CD14-positive monocyte (primary cell): ENCODE measurements around the gene KNDC1. TPM values are rescaled to one million over a fixed set of nuclear protein-coding genes. Genes with fewer than 3 reads are reported as not detected.
A peak's percentile ranks its signal among the peaks of the same experiment; 100 is the strongest.

Experiments
- DNase-seq, 3 donors: peaks; one replicate each; pipeline ENCODE4 v3.0.0-alpha.2; 2011 to 2022
- H2AFZ ChIP-seq: 2 replicates; pipeline ENCODE4 v1.6.0; 2012; ENCODE audit warnings: mild to moderate bottlenecking, low read depth, low read length, inconsistent platforms; ENCODE audit not compliant: insufficient read depth, poor library complexity, severe bottlenecking
- H3K27ac ChIP-seq, 2 donors: 1 replicate in 1 of 2; 2 replicates in 1 of 2; pipeline ENCODE4 v1.5.1; 2012 to 2013; ENCODE audit warnings: low read length in 2 of 2, control low read depth in 1 of 2, inconsistent platforms in 1 of 2, low read depth in 1 of 2, mild to moderate bottlenecking in 1 of 2
- H3K27me3 ChIP-seq, 2 donors: one replicate each; pipeline versions ENCODE4 v1.6.0 to v1.6.1; 2011 to 2013; ENCODE audit warnings: low read length in 2 of 2; ENCODE audit not compliant: control insufficient read depth in 2 of 2, insufficient read depth in 2 of 2
- H3K36me3 ChIP-seq, 2 donors: replicated peaks in 1 of 2; 1 replicate in 1 of 2; 2 replicates in 1 of 2; pipeline versions ENCODE4 v1.5.1 to v1.6.1; 2012 to 2013; ENCODE audit warnings: low read length in 2 of 2, control low read depth in 1 of 2, inconsistent platforms in 1 of 2, mild to moderate bottlenecking in 1 of 2; ENCODE audit not compliant: insufficient read depth in 2 of 2, control insufficient read depth in 1 of 2
- H3K4me1 ChIP-seq, 2 donors: 1 replicate in 1 of 2; 2 replicates in 1 of 2; pipeline versions ENCODE4 v1.5.1 to v1.6.1; 2012 to 2013; ENCODE audit warnings: low read length in 2 of 2, control low read depth in 1 of 2, inconsistent platforms in 1 of 2, mild to moderate bottlenecking in 1 of 2, moderate library complexity in 1 of 2; ENCODE audit not compliant: insufficient read depth in 2 of 2, control insufficient read depth in 1 of 2
- H3K4me2 ChIP-seq: replicated peaks from 2 replicates; pipeline ENCODE3; 2012; ENCODE audit warnings: low read length, moderate library complexity, mild to moderate bottlenecking; ENCODE audit not compliant: poor library complexity, severe bottlenecking; ENCODE audit errors: extremely low read depth
- H3K4me3 ChIP-seq, 3 experiments: fragments of 200-600 bp in 1 of 3; sonication (generic) in 1 of 3; replicated peaks in 1 of 3; 1 replicate in 2 of 3; 2 replicates in 1 of 3; pipeline ENCODE4 v1.5.1; 2011 to 2013; ENCODE audit warnings: low read length in 3 of 3, mild to moderate bottlenecking in 3 of 3, control low read depth in 2 of 3, low read depth in 2 of 3, inconsistent platforms in 1 of 3, moderate library complexity in 1 of 3
- H3K79me2 ChIP-seq: 2 replicates; pipeline ENCODE4 v1.6.0; 2012; ENCODE audit warnings: mild to moderate bottlenecking, control low read depth, inconsistent platforms, low read length, moderate library complexity; ENCODE audit not compliant: insufficient read depth
- H3K9ac ChIP-seq: 2 replicates; pipeline ENCODE4 v1.6.0; 2017; ENCODE audit warnings: low read length, mild to moderate bottlenecking; ENCODE audit not compliant: insufficient read depth, poor library complexity, severe bottlenecking
- H3K9me3 ChIP-seq, 2 donors: replicated peaks in 1 of 2; 1 replicate in 1 of 2; 2 replicates in 1 of 2; pipeline versions ENCODE4 v1.5.1 to v1.6.1; 2012 to 2013; ENCODE audit warnings: low read length in 2 of 2, control low read depth in 1 of 2; ENCODE audit not compliant: control insufficient read depth in 1 of 2, insufficient read depth in 1 of 2
- H4K20me1 ChIP-seq: 2 replicates; pipeline ENCODE4 v1.6.0; 2012; ENCODE audit warnings: mild to moderate bottlenecking, low read length, control low read depth, moderate library complexity; ENCODE audit not compliant: insufficient read depth
- H3K27ac Mint-ChIP-seq, 7 donors: one replicate each; pipeline ENCODE4 v1.8.0; 2020; ENCODE audit warnings: mild to moderate bottlenecking in 7 of 7, mixed read lengths in 7 of 7, moderate library complexity in 6 of 7, inconsistent platforms in 2 of 7
- H3K27me3 Mint-ChIP-seq, 3 donors: one replicate each; pipeline ENCODE4 v1.8.0; 2021 to 2022; ENCODE audit warnings: low read depth in 3 of 3, mild to moderate bottlenecking in 3 of 3, mixed read lengths in 3 of 3, moderate library complexity in 3 of 3, inconsistent platforms in 1 of 3
- H3K36me3 Mint-ChIP-seq, 2 donors: one replicate each; pipeline ENCODE4 v1.8.0; 2020; ENCODE audit warnings: mixed read lengths in 2 of 2, inconsistent platforms in 1 of 2, mild to moderate bottlenecking in 1 of 2
- H3K4me1 Mint-ChIP-seq: one replicate; pipeline ENCODE4 v1.8.0; 2020; ENCODE audit warnings: mild to moderate bottlenecking, mixed read lengths
- H3K4me3 Mint-ChIP-seq, 2 donors: one replicate each; pipeline ENCODE4 v1.8.0; 2020; ENCODE audit warnings: mild to moderate bottlenecking in 2 of 2, mixed read lengths in 2 of 2, moderate library complexity in 1 of 2
- H3K9me3 Mint-ChIP-seq, 7 donors: one replicate each; pipeline ENCODE4 v1.8.0; 2020 to 2022; ENCODE audit warnings: mixed read lengths in 7 of 7, mild to moderate bottlenecking in 6 of 7, moderate library complexity in 6 of 7, inconsistent platforms in 2 of 7
- WGBS: methylation state at CpG from one replicate; pipeline ENCODE4 v1.1.5; 2013; ENCODE audit warnings: missing lambda C conversion rate; ENCODE audit not compliant: insufficient coverage; 5-methylcytosine and 5-hydroxymethylcytosine counted together
- intact Hi-C, 2 donors: fragments of 100-400 bp; cut with micrococcal nuclease; formaldehyde crosslinking; loops; one replicate each; pipeline versions ENCODE4 v1.15.0 to v1.15.1; 2023
- polyA plus RNA-seq, 3 donors: library from polyadenylated mRNA; depleted of rRNA in 1 of 3; unstranded in 2 of 3; stranded (reverse) in 1 of 3; fragments of 300-500 nt in 2 of 3; fragments of >200 nt in 1 of 3; fragmentation: Illumina TruSeq in 2 of 3; gene quantifications; 1 replicate in 2 of 3; 2 replicates in 1 of 3; pipeline ENCODE4 v1.2.3, GENCODE V29; 2012 to 2021
- TF ChIP-seq, protein P1 (sequence below): fragments of 200-600 bp; IDR thresholded peaks from one replicate; pipeline ENCODE4 v1.8.0; 2022; ENCODE audit warnings: antibody characterized with exemption, mild to moderate bottlenecking

KNDC1 gene
- polyA plus RNA-seq, 3 donors = 0.22 to 0.80 TPM; not detected in 1

GRCh38 chr10:133236401-133237240 is 76.6 kb downstream of the KNDC1 start:
- TF ChIP-seq, protein P1, sequence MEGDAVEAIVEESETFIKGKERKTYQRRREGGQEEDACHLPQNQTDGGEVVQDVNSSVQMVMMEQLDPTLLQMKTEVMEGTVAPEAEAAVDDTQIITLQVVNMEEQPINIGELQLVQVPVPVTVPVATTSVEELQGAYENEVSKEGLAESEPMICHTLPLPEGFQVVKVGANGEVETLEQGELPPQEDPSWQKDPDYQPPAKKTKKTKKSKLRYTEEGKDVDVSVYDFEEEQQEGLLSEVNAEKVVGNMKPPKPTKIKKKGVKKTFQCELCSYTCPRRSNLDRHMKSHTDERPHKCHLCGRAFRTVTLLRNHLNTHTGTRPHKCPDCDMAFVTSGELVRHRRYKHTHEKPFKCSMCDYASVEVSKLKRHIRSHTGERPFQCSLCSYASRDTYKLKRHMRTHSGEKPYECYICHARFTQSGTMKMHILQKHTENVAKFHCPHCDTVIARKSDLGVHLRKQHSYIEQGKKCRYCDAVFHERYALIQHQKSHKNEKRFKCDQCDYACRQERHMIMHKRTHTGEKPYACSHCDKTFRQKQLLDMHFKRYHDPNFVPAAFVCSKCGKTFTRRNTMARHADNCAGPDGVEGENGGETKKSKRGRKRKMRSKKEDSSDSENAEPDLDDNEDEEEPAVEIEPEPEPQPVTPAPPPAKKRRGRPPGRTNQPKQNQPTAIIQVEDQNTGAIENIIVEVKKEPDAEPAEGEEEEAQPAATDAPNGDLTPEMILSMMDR = no peak
- Histone ChIP-seq H3K27me3 (peaks cover 3 to 56% of the 10 kb centered on the region in 2 donors), H3K79me2 (no peaks in the 10 kb centered on the region), H3K4me1 (peaks cover 58 to 66% of the 10 kb centered on the region in 2 donors), H3K4me2 (peak overlapping the region; percentile 74), H2AFZ (peak overlapping the region; percentile 74), H3K4me3 (peak overlapping the region; percentile 40 to 76 (median 55)), H3K36me3 (no peaks in the 10 kb centered on the region), H4K20me1 (peaks cover 1% of the 10 kb centered on the region), H3K9me3 (peaks cover 0 to 3% of the 10 kb centered on the region in 2 donors), H3K9ac (peak overlapping the region; percentile 87), H3K27ac (peak overlapping the region; percentile 89 to 92)
- peak overlapping the region in 6 of 7 donors; percentile 88 to 97 (median 95) for H3K27ac Mint-ChIP-seq
- peaks cover 38 to 78% (median 58%) of the 10 kb centered on the region in 3 donors for H3K27me3 Mint-ChIP-seq
- 1% methylated on average over 100 of the region's 103 CpGs for WGBS
- peaks cover 7 to 18% of the 10 kb centered on the region in 2 donors for H3K36me3 Mint-ChIP-seq
- intact Hi-C loops = loop anchor here (2.0 to 10.0 kb wide), 3 partner anchors 20 to 92 kb away; no protein-coding TSS in a partner anchor
- H3K9me3 Mint-ChIP-seq = peaks cover 2 to 15% (median 9%) of the 10 kb centered on the region in 7 donors
- H3K4me1 Mint-ChIP-seq = peaks cover 30% of the 10 kb centered on the region
- H3K4me3 Mint-ChIP-seq = peak overlapping the region; percentile 76 to 81
- DNase-seq = peak in 1 of 3 donors; percentile 8

- H3K36me3 ChIP-seq = no peaks in the 10 kb centered on the region
- peak overlapping the region; percentile 74 for H2AFZ ChIP-seq
- peak overlapping the region; percentile 74 for H3K4me2 ChIP-seq
- WGBS = 8% methylated on average over 30 of the region's 32 CpGs
- H3K79me2 ChIP-seq = no peaks in the 10 kb centered on the region
- peaks cover 30% of the 10 kb centered on the region for H3K4me1 Mint-ChIP-seq
- H3K9ac ChIP-seq = peak overlapping the region; percentile 87
- H3K9me3 ChIP-seq = peaks cover 0 to 3% of the 10 kb centered on the region in 2 donors
- peaks cover 3 to 56% of the 10 kb centered on the region in 2 donors for H3K27me3 ChIP-seq
- peak overlapping the region; percentile 40 to 76 (median 55) for H3K4me3 ChIP-seq
- no peak for DNase-seq
- TF ChIP-seq, protein P1 = no peak
- peak overlapping the region; percentile 73 to 79 for H3K4me3 Mint-ChIP-seq
- peaks cover 7 to 13% of the 10 kb centered on the region in 2 donors for H3K36me3 Mint-ChIP-seq
- no peak overlapping the region for H3K27ac ChIP-seq
- H3K27me3 Mint-ChIP-seq = peaks cover 35 to 78% (median 57%) of the 10 kb centered on the region in 3 donors
- intact Hi-C loops = loop anchor here (2.0 to 10.0 kb wide), 3 partner anchors 20 to 92 kb away; no protein-coding TSS in a partner anchor
- peaks cover 64 to 69% of the 10 kb centered on the region in 2 donors for H3K4me1 ChIP-seq
- peak overlapping the region in 3 of 7 donors; percentile 57 to 71 (median 61) for H3K27ac Mint-ChIP-seq
- peaks cover 6% of the 10 kb centered on the region for H4K20me1 ChIP-seq
- H3K9me3 Mint-ChIP-seq = peaks cover 2 to 13% (median 9%) of the 10 kb centered on the region in 7 donors
These were observed 77.2 kb downstream of the KNDC1 start for GRCh38 chr10:133237241-133237587.
